ENCODE data around the gene PDE11A.

DNA sequence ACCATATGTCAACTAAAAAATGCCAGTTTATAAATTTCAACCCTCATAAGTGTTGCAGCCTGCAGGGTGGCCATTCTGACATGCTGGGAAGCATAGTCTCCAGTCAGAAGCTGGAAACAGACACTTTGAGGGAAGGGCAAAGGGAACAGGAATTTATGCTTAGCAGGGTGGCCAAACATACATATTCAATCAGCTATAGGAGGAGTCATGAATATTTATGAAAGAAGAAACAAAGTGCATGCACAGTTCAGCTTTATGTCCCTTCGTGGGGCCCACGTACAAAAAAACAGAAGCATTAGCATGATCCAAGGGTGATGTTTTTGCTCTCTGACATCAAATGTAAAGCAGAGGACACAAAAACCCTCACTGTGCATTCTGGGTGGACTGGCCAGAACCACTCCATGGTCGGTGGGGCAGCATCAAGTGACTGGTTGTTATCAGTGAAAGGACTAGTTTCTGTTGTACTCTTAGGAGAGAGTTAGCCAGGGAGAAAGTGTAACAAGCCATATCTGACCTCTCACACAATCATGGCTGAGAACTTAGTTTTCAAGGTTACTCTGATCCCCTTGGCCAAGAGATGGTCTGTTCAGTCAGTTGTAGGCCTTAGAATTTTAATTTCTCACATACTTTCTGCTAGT is 9.9 kb upstream of the PDE11A start:
- TF ChIP-seq CTCF (IDR thresholded peaks at IDR 0.05; ENCODE audit: borderline replicate concordance, extremely low read depth, low read length, poor library complexity, severe bottlenecking) = no peak
- TF ChIP-seq EZH2 (IDR thresholded peaks at IDR 0.05; ENCODE audit: borderline replicate concordance, low read depth, low read length, severe bottlenecking) = no peak

Data from DND-41 (cell line).